ENCODE results near the gene OR7G2.
"Not testable (repeated sequence)": the region's sequence is repeated elsewhere in the genome, so short reads cannot be mapped to it uniquely, and the experiment has no call there.

Gene OR7G2

GRCh38 chr19:9073806-9074205, 33.5 kb downstream of the OR7G2 start:
- DNase-seq (ENCODE audit: low read depth) = no peak

DNA sequence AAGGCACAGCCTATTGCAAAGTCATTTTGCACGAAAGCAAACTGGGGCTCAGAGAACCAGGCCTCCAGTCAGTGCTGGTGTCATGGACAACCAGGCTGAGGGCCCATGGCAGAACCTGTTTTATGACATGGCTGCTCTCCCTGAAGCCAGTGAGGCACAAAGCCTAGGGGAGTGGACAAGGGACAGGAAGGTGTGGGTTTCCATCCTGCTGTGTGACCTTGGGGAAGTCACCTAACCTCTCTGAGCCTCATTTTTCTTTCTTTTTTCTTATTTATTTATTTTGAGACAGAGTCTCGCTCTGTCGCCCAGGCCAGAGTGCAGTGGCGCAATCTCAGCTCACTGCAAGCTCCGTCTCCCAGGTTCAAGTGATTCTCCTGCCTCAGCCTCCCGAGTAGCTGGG, 35.6 kb downstream of the OR7G2 start:
- not testable (repeated sequence) for DNase-seq (ENCODE audit: low read depth)

GRCh38 chr19:9070066-9070465, 37.2 kb downstream of the OR7G2 start:
- no peak for DNase-seq (ENCODE audit: low read depth)

- no peak for DNase-seq (ENCODE audit: low read depth)
These were observed 41.7 kb downstream of the OR7G2 start for GRCh38 chr19:9065457-9066014.

DNA sequence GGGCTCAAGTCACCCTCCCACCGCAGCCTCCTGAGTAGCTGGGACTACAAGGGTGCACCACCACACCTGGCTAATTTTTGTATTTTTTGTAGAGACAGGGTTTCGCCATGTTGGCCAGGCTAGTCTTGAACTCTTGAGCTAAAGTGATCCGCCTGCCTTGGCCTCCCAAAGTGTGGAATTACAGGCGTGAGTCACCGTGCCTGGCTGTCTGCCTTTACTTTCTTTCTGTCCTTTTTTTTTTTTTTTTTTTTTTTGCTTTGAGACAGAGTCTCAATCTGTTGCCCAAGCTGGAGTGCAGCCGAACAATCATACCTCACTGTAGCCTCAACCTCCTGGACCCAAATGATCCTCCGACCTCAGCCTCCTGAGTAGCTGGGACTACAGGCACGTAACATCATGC, 45.4 kb downstream of the OR7G2 start:
- DNase-seq (ENCODE audit: low read depth) = no peak

DNA sequence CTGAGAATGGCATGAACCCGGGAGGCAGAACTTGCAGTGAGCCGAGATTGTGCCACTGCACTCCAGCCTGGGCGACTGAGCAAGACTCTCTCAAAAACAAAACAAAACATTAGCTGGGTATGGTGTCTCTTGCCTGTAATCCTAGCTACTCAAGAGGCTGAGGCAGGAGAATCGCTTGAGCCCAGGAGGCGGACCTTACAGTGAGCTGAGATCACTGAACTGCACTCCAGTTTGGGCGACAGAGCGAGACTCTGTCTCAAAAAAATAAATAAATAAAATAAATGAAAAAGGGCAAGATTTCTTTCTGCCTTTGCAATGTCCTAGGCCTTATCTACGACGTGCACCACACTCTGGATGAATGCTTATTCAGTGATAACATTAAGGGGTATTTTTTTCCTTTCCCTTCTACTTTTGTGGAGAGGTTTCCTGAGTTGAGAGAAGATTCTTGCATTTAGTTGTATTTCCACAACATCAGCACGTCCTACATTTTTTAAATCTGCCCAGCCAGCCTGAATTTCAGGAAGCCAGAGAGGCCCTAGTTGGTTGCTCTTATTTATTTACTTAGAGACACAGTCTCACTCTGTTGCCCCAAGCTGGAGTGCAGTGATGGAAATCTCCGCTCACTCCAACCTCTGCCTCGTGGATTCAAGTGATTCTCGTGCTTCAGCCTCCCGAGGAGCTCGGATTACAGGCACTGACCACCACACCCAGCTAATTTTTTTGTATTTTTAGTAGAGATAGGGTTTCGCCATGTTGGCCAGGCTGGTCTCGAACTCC, 46.5 kb downstream of the OR7G2 start:
- DNase-seq (ENCODE audit: low read depth) = no peak

- no peak for DNase-seq (ENCODE audit: low read depth)
These were observed 48.2 kb downstream of the OR7G2 start for GRCh38 chr19:9058905-9059667.

- DNase-seq (ENCODE audit: low read depth) = no peak
These were observed 49.6 kb downstream of the OR7G2 start for GRCh38 chr19:9057505-9058258.

- DNase-seq (ENCODE audit: low read depth) = not testable (repeated sequence)
These were observed 51.1 kb downstream of the OR7G2 start for GRCh38 chr19:9056131-9056530.

DNA sequence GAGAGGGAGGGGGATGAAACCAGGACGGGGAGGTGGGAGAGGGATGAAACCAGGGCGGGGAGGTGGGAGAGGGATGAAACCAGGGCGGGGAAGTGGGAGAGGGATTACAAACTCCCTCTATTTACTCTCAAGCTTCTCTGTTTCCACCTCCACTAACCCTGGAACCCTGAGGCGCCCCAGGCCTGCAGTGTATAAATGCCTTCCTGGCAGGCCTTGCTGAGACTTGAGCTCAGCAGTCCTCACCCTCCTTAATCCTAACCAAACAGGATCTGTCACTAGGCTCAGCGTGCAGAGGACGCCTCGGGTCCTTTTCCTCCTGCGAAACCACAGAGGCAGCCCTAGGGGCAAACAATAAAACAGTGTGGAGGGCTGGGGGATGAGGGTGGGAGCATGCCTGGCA, 52.5 kb downstream of the OR7G2 start:
- no peak for DNase-seq (ENCODE audit: low read depth)

- DNase-seq (ENCODE audit: low read depth) = no peak
These were observed 53.1 kb downstream of the OR7G2 start for GRCh38 chr19:9054207-9054606.

DNA sequence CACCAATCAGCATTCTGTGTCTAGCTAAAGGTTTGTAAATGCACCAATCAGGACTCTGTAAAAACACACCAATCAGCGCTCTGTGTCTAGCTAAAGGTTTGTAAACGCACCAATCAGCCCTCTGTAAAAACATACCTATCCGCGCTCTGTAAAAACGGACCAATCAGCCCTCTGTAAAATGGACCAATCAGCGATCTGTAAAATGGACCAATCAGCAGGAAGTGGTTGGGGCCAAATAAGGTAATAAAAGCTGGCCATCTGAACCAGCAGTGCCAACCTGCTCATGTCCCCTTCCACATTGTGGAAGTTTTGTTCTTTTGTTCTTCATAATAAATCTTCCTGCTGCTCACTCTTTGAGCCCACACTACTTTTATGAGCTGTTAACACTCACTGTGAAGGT, 53.6 kb downstream of the OR7G2 start:
- DNase-seq (ENCODE audit: low read depth) = not testable (repeated sequence)

- no peak for DNase-seq (ENCODE audit: low read depth)
These were observed 54.4 kb downstream of the OR7G2 start for GRCh38 chr19:9052894-9053293.

Measured in fibroblast of gingiva (primary cell).